HFF-Myc (cell line): ENCODE data around the gene HDAC10.

ENCODE experiments used
- DNase-seq: peaks from one replicate; pipeline ENCODE4 v3.0.0-alpha.2; 2011; ENCODE audit warnings: low read depth; ENCODE audit errors: extremely low read depth
- H3K4me3 ChIP-seq: replicated peaks from 2 replicates; pipeline ENCODE4 v1.5.1; 2011; ENCODE audit warnings: low read depth, mild to moderate bottlenecking, control low read depth, low read length
- CTCF ChIP-seq: IDR thresholded peaks from 2 replicates; pipeline ENCODE4 v1.5.1; 2012; ENCODE audit warnings: mild to moderate bottlenecking, low read depth, low read length, control low read depth; ENCODE audit errors: missing control alignments

Gene HDAC10

GRCh38 chr22:50284479-50284878 is 33.4 kb upstream of the HDAC10 start:
- no peak for TF ChIP-seq CTCF
- DNase-seq: no peak
- no peak overlapping the region for H3K4me3 ChIP-seq

- DNase-seq: no peak
- H3K4me3 ChIP-seq: no peak overlapping the region
- no peak for TF ChIP-seq CTCF
Observed at GRCh38 chr22:50283821-50284220, 32.8 kb upstream of the HDAC10 start.

- DNase-seq: no peak
- H3K4me3 ChIP-seq: no peak overlapping the region
- TF ChIP-seq CTCF: no peak
Observed at GRCh38 chr22:50282361-50283155, 31.5 kb upstream of the HDAC10 start.

- no peak for TF ChIP-seq CTCF
- H3K4me3 ChIP-seq: no peak overlapping the region
- no peak for DNase-seq
Observed at GRCh38 chr22:50281957-50282356, 30.9 kb upstream of the HDAC10 start.

- TF ChIP-seq CTCF: no peak
- H3K4me3 ChIP-seq: no peak overlapping the region
- no peak for DNase-seq
Observed at GRCh38 chr22:50281384-50281760, 30.3 kb upstream of the HDAC10 start.

GRCh38 chr22:50280708-50281383 is 29.8 kb upstream of the HDAC10 start:
- H3K4me3 ChIP-seq: no peak overlapping the region
- TF ChIP-seq CTCF: no peak
- no peak for DNase-seq
